ENCODE measurements around the gene PIK3CB. TPM values are rescaled to one million over a fixed set of nuclear protein-coding genes. Genes with fewer than 3 reads are reported as not detected.

The PIK3CB gene
- total RNA-seq, result 19.9 and 21.9 TPM in 2 replicates

GRCh38 chr3:138834596-138835396 is at the start of gene PIK3CB:
Gene PIK3CB (minus strand): TSS chr3:138834928. CDS start chr3:138759343, 75,585 bp downstream.
- DNase-seq (peak; percentile 85), ATAC-seq (ENCODE audit: low read depth) (peak; percentile 94)
- no peak for TF ChIP-seq CTCF (IDR thresholded peaks at IDR 0.05)
- intact Hi-C loops (cut with micrococcal nuclease), result loop anchor here (1.0 to 5.0 kb wide), 7 partner anchors 56 to 647 kb away; partner anchors contain the start of genes ARMC8, CEP70 and COPB2
- ChIA-PET CTCF (interaction anchor here (1.0 to 1.5 kb wide), 3 partner anchors 80 to 240 kb away, joined by 3 to 8 read pairs (median 5); no protein-coding TSS in a partner anchor), POLR2A (no interaction called here)
- Mint-ChIP-seq H3K27me3 (no peaks in the 10 kb centered on the region), H3K9me3 (no peaks in the 10 kb centered on the region), H3K4me3 (peak within 1 kb of the TSS; percentile 92), H3K27ac (peak within 1 kb of the TSS; percentile 95), H3K36me3 (ENCODE audit: low read depth) (peaks cover 6% of the 10 kb centered on the region), H3K4me1 (peaks cover 24% of the 10 kb centered on the region)

GRCh38 chr3:138881233-138881632 is 46.5 kb upstream of the PIK3CB start:
- no peaks in the 10 kb centered on the region for H3K36me3 Mint-ChIP-seq (ENCODE audit: low read depth)
- H3K27me3 Mint-ChIP-seq, result no peaks in the 10 kb centered on the region
- H3K4me1 Mint-ChIP-seq, result no peaks in the 10 kb centered on the region
- ChIA-PET POLR2A (interaction anchor here (0.7 kb wide), 1 partner anchor 507 kb away, joined by 5 read pairs; no protein-coding TSS in a partner anchor), CTCF (no interaction called here)
- no peak for TF ChIP-seq CTCF (IDR thresholded peaks at IDR 0.05)
- ATAC-seq (ENCODE audit: low read depth) (no peak), DNase-seq (no peak)
- H3K27ac Mint-ChIP-seq, result no peak overlapping the region
- no peak overlapping the region for H3K4me3 Mint-ChIP-seq
- intact Hi-C loops (cut with micrococcal nuclease), result no loop called here
- H3K9me3 Mint-ChIP-seq, result no peaks in the 10 kb centered on the region

GRCh38 chr3:138879541-138880380 is 45.0 kb upstream of the PIK3CB start:
- no peak overlapping the region for H3K4me3 Mint-ChIP-seq
- intact Hi-C loops (cut with micrococcal nuclease), result no loop called here
- H3K9me3 Mint-ChIP-seq, result peaks cover 7% of the 10 kb centered on the region

GRCh38 chr3:138877226-138877625 is 42.5 kb upstream of the PIK3CB start:
- Mint-ChIP-seq H3K4me3 (no peak overlapping the region), H3K9me3 (peaks cover 7% of the 10 kb centered on the region), H3K27me3 (no peaks in the 10 kb centered on the region), H3K4me1 (no peaks in the 10 kb centered on the region), H3K36me3 (ENCODE audit: low read depth) (no peaks in the 10 kb centered on the region), H3K27ac (no peak overlapping the region)
- no peak for TF ChIP-seq CTCF (IDR thresholded peaks at IDR 0.05)
- ChIA-PET POLR2A (interaction anchor here (0.7 kb wide), 1 partner anchor 13 kb away, joined by 6 read pairs; no protein-coding TSS in a partner anchor), CTCF (no interaction called here)
- intact Hi-C loops (cut with micrococcal nuclease), result no loop called here
- ATAC-seq (ENCODE audit: low read depth), result no peak
- DNase-seq, result no peak

More at GRCh38 chr3:138879541-138880380, 45.0 kb upstream of the PIK3CB start:
- Mint-ChIP-seq H3K4me1 (no peaks in the 10 kb centered on the region), H3K36me3 (ENCODE audit: low read depth) (no peaks in the 10 kb centered on the region), H3K27me3 (no peaks in the 10 kb centered on the region), H3K27ac (no peak overlapping the region)
- TF ChIP-seq CTCF (IDR thresholded peaks at IDR 0.05), result no peak
- POLR2A ChIA-PET, result no interaction called here
- ATAC-seq (ENCODE audit: low read depth), result no peak
- DNase-seq, result no peak
- CTCF ChIA-PET, result no interaction called here
